HCT116 (cell line): ENCODE data around the gene CPEB3.

Experiments used
- CEBPB ChIP-seq: IDR thresholded peaks from 2 replicates; pipeline ENCODE4 v1.6.1; 2012; ENCODE audit warnings: low read depth
- CTCF ChIP-seq, 3 experiments: fragments of 200-600 bp in 1 of 3; sonication (generic) in 1 of 3; IDR thresholded peaks in 2 of 3; conservative IDR thresholded peaks in 1 of 3; 2 replicates each; pipeline ENCODE4 v1.5.1; 2012 to 2017; ENCODE audit warnings: low read depth in 2 of 3, low read length in 2 of 3, antibody characterized with exemption in 1 of 3, borderline replicate concordance in 1 of 3, control low read depth in 1 of 3, mild to moderate bottlenecking in 1 of 3, mixed read lengths in 1 of 3, mixed run types in 1 of 3, moderate library complexity in 1 of 3; ENCODE audit not compliant: insufficient read depth in 1 of 3
- EZH2 ChIP-seq: fragments of 200-600 bp; sonication (generic); IDR thresholded peaks from 2 replicates; pipeline ENCODE4 v1.6.1; 2017; ENCODE audit warnings: antibody characterized with exemption, mixed run types
- EZH2phosphoT487 ChIP-seq: fragments of 200-600 bp; IDR thresholded peaks from 2 replicates; pipeline ENCODE4 v1.6.1; 2018; ENCODE audit warnings: antibody characterized with exemption, borderline replicate concordance
- FOSL1 ChIP-seq: IDR thresholded peaks from 2 replicates; pipeline ENCODE4 v1.6.1; 2012; ENCODE audit warnings: low read depth
- MAX ChIP-seq: IDR thresholded peaks from 2 replicates; pipeline ENCODE4 v1.6.1; 2012
- POLR2AphosphoS5 ChIP-seq: IDR thresholded peaks from 2 replicates; pipeline ENCODE4 v1.6.1; 2011; ENCODE audit warnings: mild to moderate bottlenecking, low read depth, low read length, moderate library complexity
- RAD21 ChIP-seq: IDR thresholded peaks from 2 replicates; pipeline ENCODE4 v1.6.1; 2012; ENCODE audit warnings: low read depth, mild to moderate bottlenecking
- SRF ChIP-seq: IDR thresholded peaks from 2 replicates; pipeline ENCODE4 v1.6.1; 2012; ENCODE audit warnings: low read depth
- YY1 ChIP-seq: IDR thresholded peaks from 2 replicates; pipeline ENCODE4 v1.6.1; 2011; ENCODE audit warnings: low read length, low read depth, moderate library complexity, mild to moderate bottlenecking; ENCODE audit not compliant: insufficient replicate concordance; ENCODE audit errors: extremely low read depth
- ZFX ChIP-seq: fragments of 450-650 bp; IDR thresholded peaks from 2 replicates; pipeline ENCODE4 v1.6.1; 2017

GRCh38 chr10:92222603-92223262, 68.1 kb downstream of the CPEB3 start:
- peak; percentile 21 for TF ChIP-seq RAD21
- no peak for TF ChIP-seq CTCF (IDR thresholded peaks at IDR 0.05 in 2 of 3, conservative IDR thresholded peaks at IDR 0.05 in 1 of 3; ENCODE audit: borderline replicate concordance in 1 of 3, insufficient read depth in 1 of 3, low read depth in 2 of 3, low read length in 2 of 3)
- TF ChIP-seq MAX = 0 out of 2 replicates have a peak, but pooled peaks have one; percentile 17
- TF ChIP-seq EZH2phosphoT487 = no peak
- no peak for TF ChIP-seq EZH2
- TF ChIP-seq CEBPB = peak; percentile 91
- no peak for TF ChIP-seq YY1
- peak; percentile 58; the same call in 1 of the 2 replicates for TF ChIP-seq SRF
- TF ChIP-seq FOSL1 = peak; percentile 90
- no peak for TF ChIP-seq ZFX
- no peak for TF ChIP-seq POLR2AphosphoS5
